Activated naive CD8-positive, alpha-beta T cell (primary cell): Measurements from ENCODE around the gene SEC14L3.

Source experiments
- H3K27ac Mint-ChIP-seq: one replicate; pipeline ENCODE4 v1.8.0; 2021; ENCODE audit warnings: mixed read lengths
- H3K27me3 Mint-ChIP-seq: one replicate; pipeline ENCODE4 v1.8.0; 2021; ENCODE audit warnings: mixed read lengths
- H3K36me3 Mint-ChIP-seq: one replicate; pipeline ENCODE4 v1.8.0; 2021; ENCODE audit warnings: mixed read lengths
- H3K4me1 Mint-ChIP-seq: one replicate; pipeline ENCODE4 v1.8.0; 2021; ENCODE audit warnings: low read depth, mixed read lengths
- H3K4me3 Mint-ChIP-seq: one replicate; pipeline ENCODE4 v1.8.0; 2021; ENCODE audit warnings: mild to moderate bottlenecking, mixed read lengths
- H3K9me3 Mint-ChIP-seq: one replicate; pipeline ENCODE4 v1.8.0; 2021; ENCODE audit warnings: low read depth, mixed read lengths

Gene SEC14L3

GRCh38 chr22:30497466-30498150 lies 25.8 kb upstream of the SEC14L3 start:
- Mint-ChIP-seq H3K27ac (no peak overlapping the region), H3K4me1 (no peaks in the 10 kb centered on the region)

GRCh38 chr22:30495041-30495784 lies 23.4 kb upstream of the SEC14L3 start:
- H3K27ac Mint-ChIP-seq, result no peak overlapping the region
- no peaks in the 10 kb centered on the region for H3K36me3 Mint-ChIP-seq
- no peaks in the 10 kb centered on the region for H3K9me3 Mint-ChIP-seq
- no peak overlapping the region for H3K4me3 Mint-ChIP-seq
- H3K4me1 Mint-ChIP-seq, result no peaks in the 10 kb centered on the region
- H3K27me3 Mint-ChIP-seq, result no peaks in the 10 kb centered on the region

More at GRCh38 chr22:30497466-30498150, 25.8 kb upstream of the SEC14L3 start:
- H3K4me3 Mint-ChIP-seq, result no peak overlapping the region
- no peaks in the 10 kb centered on the region for H3K27me3 Mint-ChIP-seq
- no peaks in the 10 kb centered on the region for H3K9me3 Mint-ChIP-seq
- no peaks in the 10 kb centered on the region for H3K36me3 Mint-ChIP-seq

GRCh38 chr22:30492144-30492543 lies 20.3 kb upstream of the SEC14L3 start:
- Mint-ChIP-seq H3K36me3 (no peaks in the 10 kb centered on the region), H3K27ac (no peak overlapping the region), H3K9me3 (no peaks in the 10 kb centered on the region), H3K4me3 (no peak overlapping the region), H3K4me1 (no peaks in the 10 kb centered on the region), H3K27me3 (peaks cover 1% of the 10 kb centered on the region)

GRCh38 chr22:30491381-30491780 lies 19.6 kb upstream of the SEC14L3 start:
- Mint-ChIP-seq H3K36me3 (no peaks in the 10 kb centered on the region), H3K27ac (no peak overlapping the region), H3K4me3 (no peak overlapping the region), H3K4me1 (no peaks in the 10 kb centered on the region), H3K27me3 (peaks cover 1% of the 10 kb centered on the region), H3K9me3 (no peaks in the 10 kb centered on the region)

GRCh38 chr22:30490399-30490798 lies 18.6 kb upstream of the SEC14L3 start:
- no peaks in the 10 kb centered on the region for H3K4me1 Mint-ChIP-seq
- H3K9me3 Mint-ChIP-seq, result no peaks in the 10 kb centered on the region
- H3K27me3 Mint-ChIP-seq, result peaks cover 1% of the 10 kb centered on the region
- no peaks in the 10 kb centered on the region for H3K36me3 Mint-ChIP-seq
- no peak overlapping the region for H3K4me3 Mint-ChIP-seq
- no peak overlapping the region for H3K27ac Mint-ChIP-seq

GRCh38 chr22:30488121-30488520 lies 16.3 kb upstream of the SEC14L3 start:
- peaks cover 1% of the 10 kb centered on the region for H3K27me3 Mint-ChIP-seq

GRCh38 chr22:30486661-30487115 lies 14.9 kb upstream of the SEC14L3 start:
- Mint-ChIP-seq H3K4me3 (no peak overlapping the region), H3K27me3 (peaks cover 3% of the 10 kb centered on the region), H3K27ac (no peak overlapping the region), H3K4me1 (peaks cover 2% of the 10 kb centered on the region), H3K36me3 (no peaks in the 10 kb centered on the region), H3K9me3 (no peaks in the 10 kb centered on the region)

More at GRCh38 chr22:30488121-30488520, 16.3 kb upstream of the SEC14L3 start:
- Mint-ChIP-seq H3K4me1 (peaks cover 2% of the 10 kb centered on the region), H3K9me3 (no peaks in the 10 kb centered on the region), H3K27ac (no peak overlapping the region), H3K4me3 (no peak overlapping the region), H3K36me3 (no peaks in the 10 kb centered on the region)

- Mint-ChIP-seq H3K27me3 (peaks cover 3% of the 10 kb centered on the region), H3K4me1 (peaks cover 2% of the 10 kb centered on the region), H3K4me3 (no peak overlapping the region), H3K27ac (no peak overlapping the region), H3K9me3 (no peaks in the 10 kb centered on the region), H3K36me3 (no peaks in the 10 kb centered on the region)
Observed at GRCh38 chr22:30486118-30486517, 14.3 kb upstream of the SEC14L3 start.

- Mint-ChIP-seq H3K4me1 (peaks cover 2% of the 10 kb centered on the region), H3K4me3 (no peak overlapping the region), H3K27me3 (peaks cover 3% of the 10 kb centered on the region), H3K36me3 (no peaks in the 10 kb centered on the region), H3K27ac (no peak overlapping the region), H3K9me3 (no peaks in the 10 kb centered on the region)
Observed at GRCh38 chr22:30485362-30485988, 13.7 kb upstream of the SEC14L3 start.

GRCh38 chr22:30483169-30483568 lies 11.4 kb upstream of the SEC14L3 start:
- H3K4me1 Mint-ChIP-seq, result peaks cover 2% of the 10 kb centered on the region
- no peaks in the 10 kb centered on the region for H3K36me3 Mint-ChIP-seq
- peaks cover 2% of the 10 kb centered on the region for H3K27me3 Mint-ChIP-seq
- H3K27ac Mint-ChIP-seq, result no peak overlapping the region
- no peak overlapping the region for H3K4me3 Mint-ChIP-seq
- H3K9me3 Mint-ChIP-seq, result no peaks in the 10 kb centered on the region

- Mint-ChIP-seq H3K4me1 (peaks cover 2% of the 10 kb centered on the region), H3K36me3 (no peaks in the 10 kb centered on the region), H3K9me3 (no peaks in the 10 kb centered on the region), H3K27me3 (peaks cover 2% of the 10 kb centered on the region), H3K27ac (no peak overlapping the region), H3K4me3 (no peak overlapping the region)
Observed at GRCh38 chr22:30481711-30482110, 9.9 kb upstream of the SEC14L3 start.

GRCh38 chr22:30479981-30480380 lies 8.2 kb upstream of the SEC14L3 start:
- Mint-ChIP-seq H3K27ac (no peak overlapping the region), H3K9me3 (no peaks in the 10 kb centered on the region), H3K4me3 (no peak overlapping the region), H3K36me3 (no peaks in the 10 kb centered on the region), H3K4me1 (peaks cover 2% of the 10 kb centered on the region), H3K27me3 (peaks cover 2% of the 10 kb centered on the region)

- Mint-ChIP-seq H3K27ac (no peak overlapping the region), H3K9me3 (no peaks in the 10 kb centered on the region), H3K36me3 (no peaks in the 10 kb centered on the region), H3K4me1 (no peaks in the 10 kb centered on the region), H3K27me3 (peaks cover 6% of the 10 kb centered on the region), H3K4me3 (no peak overlapping the region)
Observed at GRCh38 chr22:30474683-30475424, 3.0 kb upstream of the SEC14L3 start.

GRCh38 chr22:30474121-30474520 lies 2.3 kb upstream of the SEC14L3 start:
- Mint-ChIP-seq H3K9me3 (no peaks in the 10 kb centered on the region), H3K36me3 (no peaks in the 10 kb centered on the region), H3K4me3 (no peak overlapping the region), H3K27me3 (peaks cover 8% of the 10 kb centered on the region), H3K27ac (no peak overlapping the region), H3K4me1 (no peaks in the 10 kb centered on the region)
